DMS153 (cell line): ENCODE measurements around the gene SKAP1.
"Not testable (repeated sequence)": the region's sequence is repeated elsewhere in the genome, so short reads cannot be mapped to it uniquely, and the experiment has no call there.

ENCODE experiments used
- DNase-seq: peaks from one replicate; lab custom pipeline; 2025; lab: John Stamatoyannopoulos, UW

The SKAP1 gene

DNA sequence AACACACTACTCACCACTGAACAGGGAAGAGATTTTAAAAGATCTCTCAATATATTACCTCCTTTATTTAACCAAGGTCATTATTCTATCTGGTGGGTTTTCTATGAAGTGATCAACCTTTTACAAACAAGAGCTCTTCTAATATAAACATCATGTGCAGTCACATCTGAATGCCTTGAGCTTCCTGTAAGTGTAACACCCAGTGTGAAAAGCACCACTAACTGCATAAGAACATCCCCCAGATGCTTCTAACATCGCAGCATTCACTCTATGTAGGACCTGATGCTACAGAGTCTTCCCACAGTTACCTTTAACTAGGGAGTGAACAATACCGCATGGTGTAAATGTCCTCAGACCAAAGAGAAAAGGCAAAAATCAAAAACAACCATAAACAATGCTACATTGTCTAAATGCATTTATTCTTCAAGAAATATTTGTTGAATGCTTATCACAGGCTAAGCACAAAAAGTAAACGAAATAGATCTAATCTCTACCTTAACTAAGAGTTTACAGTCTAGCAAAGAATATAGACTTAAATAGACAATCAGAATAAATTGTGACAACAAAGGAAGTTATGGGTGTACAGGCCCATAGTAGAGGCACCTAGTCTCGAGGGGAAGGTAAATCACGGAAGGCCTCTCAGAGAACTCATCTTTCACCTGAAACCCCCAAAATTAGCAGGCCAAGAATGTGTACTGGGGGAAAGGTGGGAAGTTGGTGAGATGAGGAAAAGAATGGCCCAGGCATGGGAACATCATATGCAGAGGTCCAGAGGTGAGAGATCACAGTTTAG lies 16.2 kb downstream of the SKAP1 start:
- DNase-seq: peak; percentile 14

DNA sequence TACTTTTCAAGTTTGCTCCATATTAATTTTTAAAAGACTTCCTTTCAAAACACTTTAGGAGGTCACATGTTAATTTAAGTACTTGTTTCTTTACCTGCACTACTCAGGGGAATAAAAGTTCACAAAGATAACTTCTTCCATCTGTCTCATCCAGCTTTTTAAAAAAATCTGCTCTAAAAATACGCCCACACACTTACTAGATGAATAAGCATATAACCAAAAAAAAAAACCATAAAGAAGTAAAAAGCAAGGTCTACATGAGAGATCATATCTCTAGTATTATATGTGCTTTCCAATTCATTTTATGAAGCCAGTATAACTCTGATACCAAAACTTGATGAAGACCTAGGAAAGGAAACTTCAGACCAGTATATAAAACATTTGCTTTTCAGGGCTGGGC lies 17.2 kb downstream of the SKAP1 start:
- no peak for DNase-seq

DNA sequence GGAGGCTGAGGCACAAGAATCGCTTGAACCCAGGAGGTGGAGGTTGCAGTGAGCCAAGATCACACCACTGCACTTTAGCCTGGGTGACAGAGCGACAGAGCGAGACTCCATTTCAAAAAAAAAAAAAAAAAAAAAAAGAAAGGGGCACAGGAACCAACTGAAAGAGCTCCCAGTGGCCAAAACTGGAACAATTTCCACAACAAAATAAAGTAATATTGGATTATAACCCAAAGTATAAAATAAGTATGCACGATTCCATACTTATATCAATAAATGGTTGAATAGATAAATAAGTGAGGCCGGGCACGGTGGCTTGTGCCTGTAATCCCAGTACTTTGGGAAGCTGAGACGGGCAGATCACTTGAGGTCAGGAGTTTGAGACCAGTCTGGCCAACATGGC lies 19.2 kb downstream of the SKAP1 start:
- DNase-seq: not testable (repeated sequence)

DNA sequence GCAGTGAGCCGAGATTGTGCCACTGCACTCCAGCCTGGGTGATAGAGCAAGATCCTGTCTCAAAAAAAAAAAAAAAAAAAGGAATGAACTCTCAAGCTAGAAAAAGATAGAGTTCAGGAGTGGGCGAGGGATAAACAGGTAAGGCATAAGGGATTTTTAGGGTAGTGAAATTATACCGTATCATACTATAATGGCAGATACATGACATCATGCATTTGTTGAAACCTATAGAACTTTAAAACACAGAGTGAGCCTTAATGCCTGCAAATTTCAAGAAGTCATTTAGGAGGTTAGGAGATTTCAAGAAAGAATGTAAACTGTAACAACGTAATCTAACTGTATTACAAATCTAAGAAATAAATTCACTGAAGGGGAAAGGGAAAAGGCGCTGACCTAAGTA lies 20.4 kb downstream of the SKAP1 start:
- DNase-seq: no peak

DNA sequence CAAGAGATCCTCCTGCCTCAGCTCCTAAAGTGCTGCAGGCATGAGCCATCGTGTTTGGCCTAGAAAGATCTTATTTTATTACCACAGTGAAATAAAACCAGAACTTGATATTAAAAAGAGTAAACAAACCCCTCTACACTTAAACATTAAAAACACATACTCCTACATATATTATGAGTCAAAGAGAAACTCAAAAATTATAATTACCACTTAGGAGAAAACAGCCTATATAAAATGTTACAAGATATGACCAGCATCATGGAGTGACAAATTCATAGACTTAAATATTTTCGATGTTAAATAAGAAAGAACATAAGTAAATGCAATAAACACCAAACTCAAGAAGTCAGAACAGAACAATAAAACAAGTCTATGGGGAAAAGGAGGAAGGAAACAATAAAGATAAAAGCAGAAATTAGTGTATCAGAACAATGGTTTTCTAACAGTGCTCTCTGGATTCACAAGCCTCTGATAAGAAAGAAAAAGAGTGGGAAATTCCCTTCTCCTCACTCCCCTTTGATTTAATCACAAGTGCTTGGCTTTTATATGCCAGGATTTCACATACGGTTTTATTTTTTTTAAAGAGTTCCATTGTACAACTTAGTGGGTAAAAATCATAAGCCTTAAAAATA lies 23.0 kb downstream of the SKAP1 start:
- no peak for DNase-seq

DNA sequence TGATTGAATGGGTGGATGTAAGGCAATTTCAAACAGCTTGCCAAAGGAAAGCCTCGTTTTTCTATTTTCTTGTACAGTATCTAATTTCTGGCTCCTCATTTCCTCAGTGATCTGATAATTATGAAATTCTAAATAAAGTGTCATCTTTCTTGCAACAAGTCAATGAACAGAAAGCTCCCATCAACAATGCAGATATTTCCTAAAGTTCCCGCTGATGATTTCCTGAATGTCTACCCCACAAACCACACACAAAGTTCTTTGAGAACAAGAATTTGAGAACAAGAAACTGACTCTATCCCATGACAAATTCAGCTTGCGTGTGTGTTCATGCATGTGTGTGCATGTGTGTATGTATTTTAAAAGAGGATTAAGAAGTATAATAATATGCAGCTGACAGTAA lies 35.2 kb downstream of the SKAP1 start:
- no peak for DNase-seq

DNA sequence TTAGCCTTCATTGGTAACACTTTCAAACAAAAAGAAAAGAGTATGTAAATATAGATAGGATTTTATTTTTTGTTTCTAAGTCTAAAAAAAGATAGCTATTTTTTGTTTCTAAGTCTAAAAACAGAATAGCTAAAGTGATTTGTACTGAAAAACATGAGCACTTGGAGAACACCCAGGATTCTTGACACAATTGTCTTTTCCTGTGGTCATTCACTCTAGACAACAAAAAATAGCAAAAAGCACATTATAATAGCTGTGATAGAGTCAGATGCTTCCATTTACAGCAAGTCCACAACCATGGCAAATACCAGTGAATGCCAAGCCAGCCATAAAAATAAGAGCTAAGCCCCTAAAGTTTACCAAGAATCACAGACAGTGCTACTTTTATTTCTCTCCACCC lies 36.7 kb downstream of the SKAP1 start:
- no peak for DNase-seq

DNA sequence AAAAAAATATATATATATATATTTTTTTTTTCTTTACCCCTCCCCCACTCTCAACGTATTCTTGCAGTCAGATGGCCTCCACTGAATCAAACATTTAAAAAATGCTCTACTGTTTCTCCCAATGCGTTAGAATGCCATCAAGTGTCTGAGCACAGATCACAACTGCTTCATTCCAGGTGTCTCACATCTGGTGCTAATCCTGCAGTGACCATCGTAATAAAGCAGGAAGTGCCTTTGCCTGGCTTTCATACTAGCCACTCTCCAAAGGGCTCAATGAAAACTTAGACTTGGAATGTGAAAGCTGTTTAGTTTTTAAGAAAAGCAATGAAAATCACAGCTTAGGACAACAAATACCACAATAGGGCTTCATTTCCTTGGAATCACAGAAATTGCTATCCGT lies 37.2 kb downstream of the SKAP1 start:
- DNase-seq: no peak

DNA sequence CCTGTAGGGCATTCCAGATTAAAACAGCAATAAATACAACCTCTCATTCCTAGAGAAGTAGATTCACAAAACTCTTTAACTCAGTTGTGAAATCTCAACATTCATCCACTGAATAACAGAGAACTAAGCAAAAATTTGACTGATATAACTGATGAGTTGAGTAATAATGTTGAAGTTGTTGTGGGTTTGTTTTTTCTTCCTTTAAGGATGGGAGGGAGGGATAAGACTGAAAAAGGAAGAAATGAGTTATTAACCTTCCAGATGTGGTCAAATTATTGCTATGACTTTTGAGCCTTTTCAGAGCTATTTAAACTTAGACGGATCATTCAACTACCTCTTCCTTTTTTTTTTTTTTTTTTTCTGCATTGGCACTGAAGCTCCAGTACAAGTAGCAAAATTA lies 38.6 kb downstream of the SKAP1 start:
- DNase-seq: no peak

DNA sequence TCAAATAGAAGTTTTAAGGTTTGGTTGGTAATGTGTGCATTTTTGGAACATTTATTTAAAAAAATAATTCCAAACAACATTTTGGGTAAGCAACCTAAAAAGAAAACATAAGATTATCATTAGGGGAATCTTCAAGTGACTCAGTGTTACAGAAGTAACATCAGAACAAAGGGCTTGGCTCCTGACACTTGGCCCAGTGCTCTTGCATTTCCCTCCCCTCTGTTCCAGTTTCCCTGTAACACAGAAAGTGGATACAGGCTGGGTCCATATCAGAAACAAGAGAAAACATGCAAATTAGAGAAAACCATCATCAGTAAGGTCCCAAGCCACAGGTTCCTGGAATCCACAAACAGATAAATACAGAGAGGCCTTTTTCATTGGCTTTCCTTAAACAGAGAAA lies 40.1 kb downstream of the SKAP1 start:
- no peak for DNase-seq

DNA sequence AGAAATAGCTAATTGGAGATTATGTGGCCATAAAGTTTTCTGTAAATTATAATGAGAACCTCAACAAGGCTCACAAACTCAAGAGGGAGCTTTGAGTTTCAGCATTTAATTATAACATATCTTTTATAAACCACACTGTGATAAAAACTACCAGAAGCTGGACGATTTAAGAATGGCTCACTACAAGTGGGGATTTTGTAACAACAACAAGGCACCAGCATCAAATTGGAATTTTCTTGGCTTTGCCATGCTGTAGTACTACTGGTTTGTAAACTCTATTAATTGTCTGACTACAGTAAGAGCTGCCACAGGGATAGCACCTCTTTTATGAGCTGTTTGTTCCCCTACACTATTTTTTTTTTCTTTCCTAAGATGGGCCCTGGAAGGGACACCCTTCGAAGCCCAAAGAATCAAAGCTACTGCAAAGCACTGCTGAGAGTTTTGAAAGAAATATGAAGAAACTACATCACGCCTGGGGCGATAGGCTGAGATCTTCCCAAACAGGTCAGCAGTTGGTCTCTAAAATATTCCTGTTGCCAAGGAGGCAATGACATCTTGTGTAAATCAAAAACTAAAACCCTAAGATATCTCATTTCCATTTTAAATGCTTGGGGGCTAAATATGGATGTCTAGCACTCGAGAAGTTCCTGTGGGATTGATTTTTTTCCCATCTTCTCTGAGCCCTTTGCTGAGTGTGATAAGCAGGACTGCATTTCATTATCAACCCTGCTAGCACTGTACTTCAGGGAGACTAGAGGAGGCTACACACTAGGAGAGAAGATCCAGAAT lies 40.9 kb downstream of the SKAP1 start:
- DNase-seq: no peak

DNA sequence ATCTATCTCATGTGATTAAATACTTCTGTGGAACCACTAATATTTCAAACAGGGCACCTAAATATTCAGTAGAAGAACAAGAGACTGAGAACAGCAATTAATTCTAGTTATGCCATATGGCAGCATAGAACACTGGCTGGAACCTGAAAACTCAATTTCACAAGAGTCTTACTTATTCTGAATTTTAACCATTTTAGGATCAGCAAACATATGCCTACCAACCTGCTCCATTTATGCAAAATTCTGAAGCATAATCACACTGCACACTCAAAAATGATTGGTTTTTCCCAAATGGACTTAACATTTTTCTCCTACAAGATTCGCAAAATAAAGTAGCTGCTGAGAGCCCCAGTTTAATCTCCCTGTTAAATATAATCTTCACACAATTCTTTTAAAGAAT lies 43.2 kb downstream of the SKAP1 start:
- no peak for DNase-seq

DNA sequence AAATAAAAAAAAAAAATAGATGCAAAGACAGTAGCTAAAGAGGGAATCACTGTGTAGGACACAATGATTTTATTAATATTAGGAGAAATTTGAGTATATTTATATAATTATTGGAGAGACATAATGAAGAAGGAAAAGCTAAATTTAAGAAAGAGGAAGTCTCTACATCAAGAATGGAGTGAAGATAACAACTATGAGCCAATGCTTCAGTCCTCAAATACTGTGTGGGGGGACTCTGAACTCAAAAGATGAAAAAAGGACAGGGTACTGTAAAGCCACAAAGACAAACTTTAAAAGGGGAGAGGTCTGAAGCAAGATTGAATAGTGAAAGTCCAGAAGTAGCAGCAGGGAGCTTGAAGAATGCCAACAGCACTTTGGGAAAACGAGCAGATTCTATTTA lies 44.7 kb downstream of the SKAP1 start:
- DNase-seq: no peak

DNA sequence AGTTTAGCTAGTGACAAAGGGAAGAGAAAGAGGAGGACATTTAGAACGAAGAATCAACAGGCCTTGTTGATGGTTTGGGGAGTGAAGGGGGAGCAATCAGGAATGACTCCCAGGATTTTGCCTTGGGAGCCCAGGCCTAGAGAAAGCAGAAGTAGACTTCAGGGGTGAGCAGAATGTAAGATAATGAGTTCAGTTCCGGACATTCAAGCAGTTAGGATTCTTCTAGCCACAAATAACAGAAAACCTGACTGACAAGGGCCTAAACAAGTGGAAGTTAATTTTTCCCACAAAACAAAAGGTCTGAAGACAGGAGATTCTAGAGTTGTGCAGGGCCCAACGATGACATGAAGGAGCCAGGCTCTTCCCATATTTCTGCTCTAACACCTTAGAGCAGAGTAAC lies 45.9 kb downstream of the SKAP1 start:
- DNase-seq: no peak

DNA sequence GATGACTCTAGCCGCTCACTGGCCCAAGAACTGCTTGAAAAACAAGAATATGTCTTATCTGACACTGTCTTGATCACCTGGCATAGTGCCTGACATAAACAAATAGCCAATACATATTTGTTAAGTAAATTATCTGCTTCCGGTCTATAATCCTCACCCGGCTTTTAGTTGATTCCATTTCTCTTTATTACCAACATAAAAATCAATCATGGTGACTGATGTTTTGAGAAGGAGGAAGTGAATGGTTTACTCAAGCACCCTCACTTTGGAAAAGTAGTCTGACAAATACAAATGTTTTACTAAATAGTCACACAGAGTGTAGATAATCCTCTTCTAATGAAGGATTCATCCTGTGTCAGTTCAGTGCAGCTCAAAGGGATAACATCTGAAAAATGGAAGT lies 47.0 kb downstream of the SKAP1 start:
- peak; percentile 60 for DNase-seq

DNA sequence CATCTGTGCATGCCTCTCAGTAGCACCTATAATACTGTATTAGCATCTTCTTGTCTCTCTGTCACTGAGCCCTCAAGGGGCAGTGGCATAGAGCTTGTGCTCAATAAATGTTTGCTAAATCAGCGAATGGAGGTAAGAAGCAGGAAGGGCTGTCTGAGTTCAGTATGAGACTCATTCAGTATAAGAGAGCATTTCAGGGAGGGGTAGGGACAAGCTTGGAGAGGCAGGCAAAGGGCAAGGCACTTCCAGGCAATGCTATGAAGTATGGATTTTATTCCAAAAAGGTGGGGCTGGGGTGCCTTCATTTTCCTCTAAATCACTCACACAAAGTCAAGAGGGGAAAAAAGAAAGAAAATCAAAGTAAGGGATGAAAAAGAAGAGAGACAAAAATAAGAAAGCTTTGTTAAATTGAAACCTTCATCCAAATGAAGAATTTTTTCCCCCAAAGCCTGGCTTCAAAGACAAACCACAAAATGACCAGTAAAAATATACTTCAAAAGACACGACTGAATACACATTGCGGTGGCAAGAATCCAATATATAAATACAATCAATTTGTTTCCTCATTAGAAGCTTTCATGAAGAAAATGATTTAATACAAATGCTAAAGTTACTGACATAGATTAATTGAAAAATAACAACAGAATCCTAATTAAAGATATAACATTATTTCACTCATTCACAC lies 51.2 kb downstream of the SKAP1 start:
- no peak for DNase-seq

DNA sequence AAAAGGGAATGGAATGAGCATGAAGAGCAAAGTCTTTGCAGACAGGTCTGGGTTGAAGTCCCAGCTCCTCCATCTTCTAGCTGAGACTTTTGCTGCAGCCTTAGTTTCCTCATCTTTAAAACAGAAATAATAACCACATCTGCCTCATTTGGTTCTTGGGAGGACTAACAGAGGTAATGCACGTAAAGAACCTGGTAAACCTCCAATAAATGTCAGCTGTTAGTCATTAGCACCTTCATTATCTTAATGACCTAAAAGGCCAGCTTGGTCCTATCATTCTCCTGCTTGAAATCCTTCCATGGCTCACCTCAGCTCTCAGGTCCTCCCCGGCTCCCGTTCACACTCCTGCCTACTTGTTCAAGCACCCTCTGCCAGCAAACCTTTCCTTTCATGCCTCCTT lies 51.8 kb downstream of the SKAP1 start:
- DNase-seq: no peak

DNA sequence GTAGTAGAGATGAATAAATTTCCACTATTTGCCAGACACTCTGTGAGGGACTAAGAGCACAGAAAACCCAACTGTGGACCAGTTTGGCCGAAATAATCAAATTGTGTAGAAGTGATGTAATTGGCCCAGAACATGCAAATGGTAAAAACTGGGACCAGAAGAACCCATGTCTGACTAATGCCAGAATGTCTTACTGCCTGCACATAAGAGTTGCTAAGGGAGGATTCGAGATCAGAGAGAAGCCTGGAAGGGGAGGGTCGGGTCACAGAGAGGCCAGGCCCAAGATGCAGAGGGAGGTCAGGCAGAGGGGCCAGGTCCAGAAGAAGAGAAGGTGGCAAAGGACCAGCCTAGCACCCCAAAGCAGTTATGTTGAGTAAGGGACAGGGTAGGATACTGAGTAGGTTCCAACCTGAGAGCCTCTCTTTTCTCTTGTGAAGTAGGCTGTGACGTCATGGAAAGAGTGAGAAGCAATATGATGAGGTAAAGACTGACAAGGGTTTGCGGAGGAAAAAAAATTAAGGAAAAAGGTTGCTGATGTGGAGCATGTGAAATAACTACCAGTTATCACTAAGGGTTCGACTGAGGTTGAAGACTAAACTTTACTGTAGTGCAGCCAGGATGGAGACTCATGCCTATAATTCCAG lies 53.2 kb downstream of the SKAP1 start:
- DNase-seq: no peak

DNA sequence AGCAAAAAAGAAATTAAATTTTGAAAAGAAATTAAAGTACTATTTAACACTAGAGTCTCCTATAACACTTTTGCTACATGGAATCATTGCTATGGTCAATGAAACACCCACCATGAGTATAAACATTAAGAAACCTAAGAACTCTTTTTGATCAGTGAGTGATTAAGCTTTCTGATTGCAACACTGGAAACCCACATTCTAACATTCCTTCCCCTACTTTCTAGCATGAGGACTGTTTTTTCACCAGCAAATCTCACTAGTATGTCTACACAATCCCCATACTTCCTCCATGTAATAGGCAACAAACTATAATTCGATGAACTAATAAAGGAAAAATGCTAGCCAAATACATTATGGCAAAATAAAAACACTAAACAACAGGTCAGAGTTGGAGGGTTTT lies 54.7 kb downstream of the SKAP1 start:
- DNase-seq: no peak

DNA sequence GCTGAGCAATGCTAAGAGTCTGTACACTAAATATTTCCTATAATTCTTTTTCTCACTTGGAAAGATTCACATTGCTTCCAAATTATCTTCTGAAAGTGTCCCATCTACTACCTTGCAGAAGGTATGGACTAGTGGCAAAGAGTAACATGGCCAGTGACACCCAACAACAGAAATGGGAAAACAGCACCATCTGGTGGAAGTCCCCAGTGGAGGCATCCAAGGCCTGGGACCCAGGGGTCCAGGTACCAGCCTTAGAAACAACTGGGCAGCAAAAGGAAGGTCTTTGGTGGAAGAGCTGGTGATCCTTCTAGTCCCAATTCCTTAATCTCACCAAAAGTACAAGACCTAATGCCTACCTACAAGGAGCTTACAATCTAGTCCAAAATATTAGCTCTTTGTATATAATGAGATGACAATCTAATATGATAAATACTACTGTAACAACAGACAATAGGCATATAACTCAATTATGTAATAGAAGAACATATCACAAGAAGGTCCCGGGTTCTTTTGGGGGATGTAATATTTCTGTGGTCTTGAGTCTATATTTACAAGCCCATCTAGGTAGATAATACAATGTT lies 55.3 kb downstream of the SKAP1 start:
- DNase-seq: no peak

DNA sequence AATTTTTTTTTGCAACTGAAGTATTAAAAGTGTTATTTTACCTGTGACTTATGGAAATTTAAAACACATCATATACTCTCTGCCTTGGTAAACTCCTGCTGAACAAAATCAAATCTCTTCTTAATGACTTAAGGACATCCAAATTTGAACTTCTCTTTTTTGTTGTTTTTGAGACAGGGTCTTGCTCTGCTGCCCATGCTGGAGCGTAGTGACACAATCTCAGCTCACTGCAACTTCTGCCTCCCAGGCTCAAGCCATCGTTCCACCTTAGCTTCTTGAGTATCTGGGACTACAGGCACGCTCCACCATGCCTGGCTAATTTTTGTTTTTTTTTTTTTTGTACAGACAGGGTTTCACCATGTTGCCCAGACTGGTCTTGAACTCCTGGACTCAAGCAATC lies 56.1 kb downstream of the SKAP1 start:
- no peak for DNase-seq
